Lung microvascular endothelial cell (primary cell): ENCODE results near the gene NELFA. TPM values are rescaled to one million over a fixed set of nuclear protein-coding genes. Genes with fewer than 3 reads are reported as not detected.

Source experiments
- DNase-seq, 2 donors: peaks; one replicate each; pipeline versions ENCODE4 v3.0.0 to v3.0.0-alpha.2; 2010; ENCODE audit warnings: low read depth in 2 of 2
- total RNA-seq: library from RNA; depleted of rRNA; stranded (reverse); fragments of >200 nt; gene quantifications from 2 replicates; pipeline ENCODE4 v1.2.1, GENCODE V29; 2014

NELFA gene
- total RNA-seq, 1 donor from 2014 or later, result 10.3 TPM

DNA sequence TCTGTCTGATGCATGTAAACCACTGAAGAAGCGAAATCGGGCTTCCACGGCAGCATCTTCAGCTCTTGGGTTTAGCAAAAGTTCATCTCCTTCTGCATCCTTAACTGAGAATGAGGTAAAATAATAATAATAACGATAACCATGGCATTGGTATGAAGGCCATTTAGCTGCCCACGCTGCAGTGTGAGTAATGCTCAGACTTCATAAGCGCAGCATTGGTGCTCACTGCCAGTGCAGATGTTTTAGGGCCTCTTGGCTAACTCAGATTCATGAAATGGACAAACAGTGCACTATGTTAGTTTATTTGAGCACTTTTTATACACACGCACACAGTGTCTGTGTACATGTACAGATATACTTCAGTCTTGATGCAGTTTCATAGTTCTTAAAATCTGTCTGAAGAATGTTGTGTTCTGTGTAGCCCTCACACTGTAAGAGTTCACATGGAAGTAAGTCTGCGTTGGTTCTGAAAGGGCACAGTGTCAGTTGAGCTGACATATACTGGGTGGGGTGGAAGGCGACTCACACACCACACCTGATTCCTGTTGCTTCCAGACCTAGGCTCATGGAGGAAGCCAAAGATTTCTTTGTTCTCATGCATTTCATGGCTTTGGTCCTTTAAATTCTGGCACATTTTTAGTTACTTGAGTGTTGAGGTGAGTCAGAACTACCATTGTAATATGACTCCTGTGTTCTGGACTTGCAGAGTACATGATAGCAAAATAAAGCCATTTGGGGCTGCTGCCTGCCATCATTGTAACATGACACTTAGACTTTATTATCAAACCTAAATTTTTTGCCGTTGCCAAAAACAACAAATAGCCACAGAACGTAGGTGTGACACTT, 68.9 kb downstream of the NELFA start:
- DNase-seq, result peak; percentile 71 to 73

DNA sequence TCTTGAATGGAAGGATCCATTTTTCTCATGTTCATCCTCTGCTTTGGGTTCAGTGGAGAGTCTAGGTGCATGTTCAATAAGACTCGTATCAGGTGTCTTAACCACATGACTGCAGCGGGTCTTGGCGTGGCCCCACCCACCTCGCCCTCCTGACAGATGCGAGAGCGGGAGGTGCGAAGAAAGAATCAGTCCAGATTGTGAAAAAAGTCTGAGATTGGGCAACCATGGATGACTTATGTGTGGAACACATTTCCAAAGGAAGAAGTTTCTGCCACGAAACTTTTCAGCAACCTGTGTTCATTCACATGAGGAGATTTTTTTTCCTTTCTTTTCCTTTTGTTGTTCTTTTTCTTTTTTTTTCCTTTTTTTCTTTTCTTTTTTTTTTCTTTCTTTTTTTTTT, 70.7 kb downstream of the NELFA start:
- DNase-seq, result no peak

DNA sequence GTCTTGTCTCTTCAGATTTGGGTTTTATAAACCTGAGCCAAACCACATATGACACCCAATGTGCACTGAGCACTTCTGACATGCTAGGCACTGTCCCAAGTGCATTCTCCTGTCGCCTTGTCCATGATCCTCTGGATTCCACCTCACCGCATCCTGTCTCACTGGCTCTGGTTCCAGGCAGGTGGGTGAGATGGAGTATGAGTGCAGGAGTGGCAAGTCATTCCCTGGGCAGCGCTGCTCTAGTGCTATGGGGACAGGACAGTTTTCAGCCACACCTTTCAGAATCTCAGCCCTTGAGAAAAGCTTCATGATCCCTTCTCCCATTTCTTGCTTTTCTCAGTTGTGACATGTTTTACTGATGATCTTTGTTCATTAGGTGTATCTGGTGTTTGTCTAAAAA, 71.2 kb downstream of the NELFA start:
- DNase-seq, result no peak

- DNase-seq, result no peak
Measured at GRCh38 chr4:1933700-1934099, 75.1 kb downstream of the NELFA start.

GRCh38 chr4:1932736-1933135, 76.0 kb downstream of the NELFA start:
- DNase-seq, result no peak

Other genes with a start within 250 kb of the NELFA start
- gene FGFR3, start 215.7 kb downstream of the NELFA start, total RNA-seq, result 0.79 and 1.3 TPM in 2 replicates
- 48.6 and 70.2 TPM in 2 replicates for gene LETM1, start 152.8 kb downstream of the NELFA start, total RNA-seq
- 29.9 and 32.7 TPM in 2 replicates for gene NSD2, start 137.6 kb downstream of the NELFA start, total RNA-seq
- under 0.01 TPM in 2 replicates for gene NAT8L, start 50.4 kb upstream of the NELFA start, total RNA-seq
- 4.6 and 6.7 TPM in 2 replicates for gene HAUS3, start 233.1 kb upstream of the NELFA start, total RNA-seq
- 1.3 and 3.4 TPM in 2 replicates for gene POLN, start 233.1 kb upstream of the NELFA start, total RNA-seq